ENCODE results near the gene COL9A3.
A peak's percentile ranks its signal among the peaks of the same experiment; 100 is the strongest.

COL9A3 gene

DNA sequence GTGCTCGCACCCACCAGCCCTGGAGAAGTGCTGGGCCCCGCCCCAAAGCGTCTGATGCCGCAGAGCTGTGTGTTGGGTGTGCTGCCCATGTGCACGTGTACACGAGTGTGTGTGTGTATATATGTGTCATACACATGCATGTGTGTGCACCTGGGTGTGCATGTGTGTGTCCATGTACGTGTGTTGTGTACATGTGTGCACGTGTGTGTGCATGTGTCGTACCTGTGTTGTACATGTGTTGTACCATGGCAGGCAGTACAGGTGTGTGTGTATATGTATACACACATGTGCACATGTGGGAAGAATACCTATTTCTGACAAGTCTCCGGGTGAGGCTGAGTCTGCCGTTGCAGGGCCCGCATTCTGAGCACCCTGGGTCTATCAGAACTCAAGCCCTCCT is 26.8 kb upstream of the COL9A3 start:
- Histone ChIP-seq H3K36me3 (replicated peaks in 1 of 2; ENCODE audit: control insufficient read depth in 2 of 2, insufficient read depth in 2 of 2, low read length in 2 of 2) (no peaks in the 10 kb centered on the region), H3K27me3 (ENCODE audit: control insufficient read depth in 3 of 3, insufficient read depth in 3 of 3, low read depth in 1 of 3, low read length in 3 of 3) (peaks cover 0 to 22% (median 20%) of the 10 kb centered on the region in 3 experiments), H2AFZ (ENCODE audit: low read length) (no peak overlapping the region), H3K4ac (ENCODE audit: low read length) (no peak overlapping the region), H3K23ac (ENCODE audit: low read depth, low read length, poor library complexity) (peak overlapping the region; percentile 40), H2BK15ac (ENCODE audit: low read length) (no peak overlapping the region), H3K4me1 (ENCODE audit: control insufficient read depth in 2 of 2, insufficient read depth in 1 of 2, low read depth in 1 of 2, low read length in 2 of 2) (peaks cover 18 to 22% of the 10 kb centered on the region in 2 donors), H2BK12ac (ENCODE audit: low read length) (peak overlapping the region; percentile 33), H2AK5ac (ENCODE audit: low read depth, low read length) (no peak overlapping the region), H3K27ac (replicated peaks; ENCODE audit: low read length) (no peak overlapping the region), H4K8ac (ENCODE audit: low read depth, low read length) (no peak overlapping the region), H3K4me2 (ENCODE audit: insufficient read depth, low read length, poor library complexity, severe bottlenecking) (no peak overlapping the region), H4K91ac (ENCODE audit: low read depth, low read length, poor library complexity) (no peak overlapping the region), H3K14ac (ENCODE audit: low read length) (peak overlapping the region; percentile 42), H3K79me1 (ENCODE audit: low read depth, low read length) (no peaks in the 10 kb centered on the region), H3K9ac (ENCODE audit: low read depth, low read length, poor library complexity) (peak overlapping the region; percentile 70), H2BK120ac (ENCODE audit: low read depth, low read length) (no peak overlapping the region), H3K9me3 (replicated peaks in 1 of 2; ENCODE audit: control insufficient read depth in 2 of 2, insufficient read depth in 1 of 2, low read depth in 1 of 2, low read length in 2 of 2) (peaks cover 0 to 2% of the 10 kb centered on the region in 2 donors), H2BK5ac (ENCODE audit: low read length) (no peak overlapping the region), H3K18ac (ENCODE audit: low read length) (peak overlapping the region; percentile 9), H3K4me3 (ENCODE audit: low read length in 2 of 2) (peak overlapping the region in 1 of 2 donors; percentile 29)
- WGBS, 2 donors (ENCODE audit: extremely low coverage in 2 of 2, insufficient read length in 2 of 2, insufficient replicate concordance in 1 of 2), result no CpG with 5 or more reads among the region's 12 CpGs
- DNase-seq (ENCODE audit: low spot score), result no peak

DNA sequence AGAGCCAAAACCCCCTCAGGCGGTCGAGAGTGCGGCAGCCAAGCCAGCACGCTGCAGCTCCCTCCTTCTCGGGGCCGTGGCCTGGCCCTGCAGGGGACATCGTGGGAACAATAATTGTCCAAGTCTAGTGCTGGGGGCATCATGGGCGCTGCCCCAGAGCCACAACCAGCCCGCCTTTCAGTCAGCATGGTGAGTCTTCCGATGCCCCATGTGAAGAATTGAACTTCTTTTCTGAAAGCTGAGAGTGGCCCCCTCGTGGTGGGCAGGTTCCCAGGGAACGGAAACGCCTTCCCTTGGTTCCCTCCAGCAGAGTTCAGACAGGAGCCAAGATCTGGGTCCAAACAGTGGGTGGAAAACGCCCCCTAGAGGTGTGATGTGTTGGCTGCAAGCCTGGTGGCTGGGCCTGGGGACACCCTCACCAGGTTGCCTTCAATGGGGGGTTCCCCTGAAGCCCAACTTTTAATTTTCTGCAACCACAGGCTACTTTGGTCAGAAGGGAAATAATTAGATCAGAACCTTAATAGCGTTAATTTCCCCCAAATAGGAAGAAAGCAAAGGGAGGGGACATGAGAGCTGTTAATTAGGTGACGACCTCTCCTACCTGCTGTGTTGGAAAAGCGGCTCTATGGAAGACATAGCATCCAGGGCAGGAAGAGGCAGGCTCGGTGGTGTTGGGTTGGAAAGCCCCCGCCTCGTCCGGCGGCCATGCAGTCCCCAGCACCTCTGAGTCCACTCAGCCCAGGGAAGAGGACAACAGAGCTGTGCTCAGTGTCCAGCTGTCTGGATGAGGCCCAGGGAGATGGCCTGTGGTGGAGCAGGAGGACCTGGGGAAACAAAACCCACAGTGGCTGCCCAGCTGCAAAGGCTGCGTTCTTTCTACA is 25.3 kb upstream of the COL9A3 start:
- peak; percentile 87 for DNase-seq (ENCODE audit: low spot score)
- Histone ChIP-seq H2BK12ac (ENCODE audit: low read length) (peak overlapping the region; percentile 59), H2AFZ (ENCODE audit: low read length) (peak overlapping the region; percentile 50)

DNA sequence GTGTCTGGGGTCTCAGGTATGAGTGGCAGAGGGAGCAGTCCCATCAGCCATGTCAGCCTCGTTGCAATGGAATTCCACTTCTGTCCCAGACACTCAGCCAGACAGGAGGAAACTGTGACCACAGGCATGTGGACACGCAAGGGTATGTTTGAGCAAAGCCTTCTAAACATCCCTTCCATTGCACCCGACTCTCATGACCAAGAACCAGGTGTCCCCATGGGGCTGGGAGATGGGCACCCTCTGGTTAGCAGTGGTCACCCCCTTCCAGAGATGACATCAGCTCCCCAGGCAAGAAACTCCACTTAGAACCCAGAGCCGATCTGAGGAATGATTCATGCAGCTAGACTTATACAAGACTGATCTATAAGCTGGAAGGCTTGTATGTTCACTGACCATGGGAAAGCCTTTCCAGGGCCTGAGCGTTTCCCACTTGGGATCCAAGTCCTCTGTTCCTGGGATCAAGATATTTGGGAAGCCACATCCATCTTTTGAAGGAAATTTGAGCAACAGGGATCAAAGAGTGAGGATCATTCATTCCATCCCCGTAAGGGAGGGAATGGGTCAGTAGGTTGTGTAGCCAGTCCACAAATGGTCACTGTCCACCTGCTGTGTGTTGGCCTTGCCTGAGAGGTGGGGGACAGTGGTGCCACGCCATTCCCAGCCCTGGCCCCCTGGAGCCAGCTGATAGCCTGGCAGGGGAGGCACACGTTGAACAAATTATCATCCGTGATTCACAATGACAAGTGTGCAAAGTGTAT is 24.5 kb upstream of the COL9A3 start:
- H3K9ac ChIP-seq (ENCODE audit: low read depth, low read length, poor library complexity), result no peak overlapping the region
- peaks cover 4% of the 10 kb centered on the region for H3K79me1 ChIP-seq (ENCODE audit: low read depth, low read length)
- H2BK12ac ChIP-seq (ENCODE audit: low read length), result peak overlapping the region; percentile 59
- no peak overlapping the region for H4K8ac ChIP-seq (ENCODE audit: low read depth, low read length)
- H2AFZ ChIP-seq (ENCODE audit: low read length), result no peak overlapping the region
- no peak overlapping the region for H3K14ac ChIP-seq (ENCODE audit: low read length)
- H2BK5ac ChIP-seq (ENCODE audit: low read length), result no peak overlapping the region
- H3K4ac ChIP-seq (ENCODE audit: low read length), result no peak overlapping the region
- H3K4me1 ChIP-seq (ENCODE audit: control insufficient read depth in 2 of 2, insufficient read depth in 1 of 2, low read depth in 1 of 2, low read length in 2 of 2), result peaks cover 14 to 18% of the 10 kb centered on the region in 2 donors
- H2BK120ac ChIP-seq (ENCODE audit: low read depth, low read length), result no peak overlapping the region
- H2BK15ac ChIP-seq (ENCODE audit: low read length), result peak overlapping the region; percentile 90
- H4K91ac ChIP-seq (ENCODE audit: low read depth, low read length, poor library complexity), result no peak overlapping the region
- no peak overlapping the region for H3K18ac ChIP-seq (ENCODE audit: low read length)
- no peak overlapping the region for H3K4me2 ChIP-seq (ENCODE audit: insufficient read depth, low read length, poor library complexity, severe bottlenecking)
- peak overlapping the region; percentile 65 for H2AK5ac ChIP-seq (ENCODE audit: low read depth, low read length)
- no peak overlapping the region for H3K23ac ChIP-seq (ENCODE audit: low read depth, low read length, poor library complexity)
- no peak overlapping the region for H3K4me3 ChIP-seq (ENCODE audit: low read length in 2 of 2)
- no peak for DNase-seq (ENCODE audit: low spot score)
- WGBS, 2 donors (ENCODE audit: extremely low coverage in 2 of 2, insufficient read length in 2 of 2, insufficient replicate concordance in 1 of 2), result no CpG with 5 or more reads among the region's 9 CpGs
- no peak overlapping the region for H3K27ac ChIP-seq (replicated peaks; ENCODE audit: low read length)
- H3K36me3 ChIP-seq (replicated peaks in 1 of 2; ENCODE audit: control insufficient read depth in 2 of 2, insufficient read depth in 2 of 2, low read length in 2 of 2), result peaks cover 0 to under 1% of the 10 kb centered on the region in 2 donors
- H3K9me3 ChIP-seq (replicated peaks in 1 of 2; ENCODE audit: control insufficient read depth in 2 of 2, insufficient read depth in 1 of 2, low read depth in 1 of 2, low read length in 2 of 2), result peaks cover 0 to 2% of the 10 kb centered on the region in 2 donors
- peaks cover 4 to 30% (median 16%) of the 10 kb centered on the region in 3 experiments for H3K27me3 ChIP-seq (ENCODE audit: control insufficient read depth in 3 of 3, insufficient read depth in 3 of 3, low read depth in 1 of 3, low read length in 3 of 3)

More for the DNA sequence above, 25.3 kb upstream of the COL9A3 start:
- no peak overlapping the region for H4K8ac ChIP-seq (ENCODE audit: low read depth, low read length)
- H3K36me3 ChIP-seq (replicated peaks in 1 of 2; ENCODE audit: control insufficient read depth in 2 of 2, insufficient read depth in 2 of 2, low read length in 2 of 2), result no peaks in the 10 kb centered on the region
- WGBS, 2 donors (ENCODE audit: extremely low coverage in 2 of 2, insufficient read length in 2 of 2, insufficient replicate concordance in 1 of 2), result no CpG with 5 or more reads among the region's 23 CpGs
- no peak overlapping the region for H2BK120ac ChIP-seq (ENCODE audit: low read depth, low read length)
- peak overlapping the region; percentile 65 for H2AK5ac ChIP-seq (ENCODE audit: low read depth, low read length)
- no peak overlapping the region for H3K4ac ChIP-seq (ENCODE audit: low read length)
- H3K27ac ChIP-seq (replicated peaks; ENCODE audit: low read length), result no peak overlapping the region
- H2BK15ac ChIP-seq (ENCODE audit: low read length), result peak overlapping the region; percentile 90
- H3K18ac ChIP-seq (ENCODE audit: low read length), result peak overlapping the region; percentile 94
- no peaks in the 10 kb centered on the region for H3K79me1 ChIP-seq (ENCODE audit: low read depth, low read length)
- peaks cover 10 to 13% of the 10 kb centered on the region in 2 donors for H3K4me1 ChIP-seq (ENCODE audit: control insufficient read depth in 2 of 2, insufficient read depth in 1 of 2, low read depth in 1 of 2, low read length in 2 of 2)
- peaks cover 4 to 30% (median 17%) of the 10 kb centered on the region in 3 experiments for H3K27me3 ChIP-seq (ENCODE audit: control insufficient read depth in 3 of 3, insufficient read depth in 3 of 3, low read depth in 1 of 3, low read length in 3 of 3)
- H3K9ac ChIP-seq (ENCODE audit: low read depth, low read length, poor library complexity), result no peak overlapping the region
- H3K4me2 ChIP-seq (ENCODE audit: insufficient read depth, low read length, poor library complexity, severe bottlenecking), result no peak overlapping the region
- peak overlapping the region; percentile 11 for H3K14ac ChIP-seq (ENCODE audit: low read length)
- H2BK5ac ChIP-seq (ENCODE audit: low read length), result no peak overlapping the region
- H4K91ac ChIP-seq (ENCODE audit: low read depth, low read length, poor library complexity), result no peak overlapping the region
- peaks cover 0 to 2% of the 10 kb centered on the region in 2 donors for H3K9me3 ChIP-seq (replicated peaks in 1 of 2; ENCODE audit: control insufficient read depth in 2 of 2, insufficient read depth in 1 of 2, low read depth in 1 of 2, low read length in 2 of 2)
- H3K23ac ChIP-seq (ENCODE audit: low read depth, low read length, poor library complexity), result no peak overlapping the region
- peak overlapping the region in 1 of 2 donors; percentile 17 for H3K4me3 ChIP-seq (ENCODE audit: low read length in 2 of 2)

Measured in neuronal stem cell (in vitro differentiated cells).